ENCODE measurements around the gene SIMC1. TPM values are rescaled to one million over a fixed set of nuclear protein-coding genes. Genes with fewer than 3 reads are reported as not detected.

The SIMC1 gene
- total RNA-seq, 1 experiment from 2014 or later, result 17.7 TPM

DNA sequence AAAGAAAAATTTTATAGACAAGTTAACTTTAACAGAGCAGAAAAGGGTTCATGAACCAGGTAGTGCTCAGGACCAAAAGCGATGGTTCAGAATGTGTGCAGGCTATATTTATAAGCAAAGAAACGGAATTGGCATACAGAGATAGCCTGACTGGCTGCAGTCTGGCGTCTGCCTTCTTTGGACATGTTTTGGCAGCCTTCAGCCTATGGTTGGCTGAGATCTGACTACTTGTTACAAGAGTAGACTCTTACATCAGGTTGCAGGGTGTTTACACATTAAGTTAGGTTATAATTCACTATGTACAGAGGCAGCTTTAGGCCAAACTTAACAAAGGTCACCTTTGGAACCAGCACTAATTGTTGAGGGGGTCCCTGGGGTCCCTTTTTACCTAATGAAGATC lies 143.2 kb downstream of the SIMC1 start:
- Histone ChIP-seq H3K23me2 (ENCODE audit: insufficient read length, low read depth, low read length, poor library complexity, severe bottlenecking) (no peaks in the 10 kb centered on the region), H3K14ac (ENCODE audit: insufficient read depth, low read length) (no peak overlapping the region), H3K4me2 (ENCODE audit: insufficient read depth, insufficient read length, low read length) (no peak overlapping the region), H3K79me2 (ENCODE audit: insufficient read depth, low read length) (no peaks in the 10 kb centered on the region; the same call in 1 of the 2 replicates), H4K8ac (replicated peaks; ENCODE audit: insufficient read length, low read depth, low read length) (no peak overlapping the region), H3K4me1 (ENCODE audit: insufficient read depth, low read length) (no peaks in the 10 kb centered on the region), H2AFZ (ENCODE audit: low read length) (no peak overlapping the region), H2BK12ac (ENCODE audit: insufficient read length, low read depth, low read length) (no peak overlapping the region), H4K91ac (ENCODE audit: insufficient read length, low read depth, low read length) (no peak overlapping the region), H4K5ac (ENCODE audit: insufficient read length, low read depth, low read length) (no peak overlapping the region), H3K23ac (ENCODE audit: insufficient read length, low read depth, low read length) (no peak overlapping the region), H3K27me3 (ENCODE audit: insufficient read depth, low read length) (no peaks in the 10 kb centered on the region), H4K20me1 (ENCODE audit: control insufficient read depth, insufficient read depth, insufficient read length) (no peaks in the 10 kb centered on the region), H3K9ac (ENCODE audit: extremely low read depth, insufficient read length, low read length) (no peak overlapping the region), H3K56ac (ENCODE audit: insufficient read length, low read depth, low read length) (no peak overlapping the region), H2BK5ac (ENCODE audit: insufficient read length, low read length) (no peak overlapping the region), H2BK15ac (ENCODE audit: low read depth, low read length) (no peak overlapping the region), H2BK120ac (ENCODE audit: low read depth, low read length, poor library complexity, severe bottlenecking) (no peak overlapping the region), H3K4ac (ENCODE audit: low read depth, low read length) (no peak overlapping the region), H3K18ac (ENCODE audit: insufficient read length, low read depth, low read length) (no peak overlapping the region), H2AK5ac (ENCODE audit: insufficient read length, low read length) (no peak overlapping the region), H3T11ph (ENCODE audit: low read length) (no peak overlapping the region), H3K27ac (ENCODE audit: insufficient read length, low read depth, low read length) (no peak overlapping the region), H2BK20ac (ENCODE audit: low read depth, low read length, poor library complexity, severe bottlenecking) (no peak overlapping the region), H3K9me3 (ENCODE audit: control insufficient read depth, low read depth, low read length) (no peaks in the 10 kb centered on the region), H3K79me1 (ENCODE audit: insufficient read depth, low read depth, low read length, poor library complexity, severe bottlenecking) (no peaks in the 10 kb centered on the region)
- H3K9me3 Mint-ChIP-seq, result no peaks in the 10 kb centered on the region
- H3K36me3 Mint-ChIP-seq (ENCODE audit: insufficient read depth in 1 of 3, low read depth in 3 of 3), result peaks cover 26 to 68% (median 34%) of the 10 kb centered on the region in 3 experiments
- no peak overlapping the region for H3K27ac Mint-ChIP-seq
- H3K4me3 Mint-ChIP-seq, result no peak overlapping the region; a peak in 1 of 5 replicates
- H3K27me3 Mint-ChIP-seq (ENCODE audit: low read depth), result no peaks in the 10 kb centered on the region
- no peak for DNase-seq
- peaks cover 0 to 2% of the 10 kb centered on the region in 2 experiments; a peak in 2 of 4 replicates for H3K4me1 Mint-ChIP-seq
- TF ChIP-seq, protein P1, sequence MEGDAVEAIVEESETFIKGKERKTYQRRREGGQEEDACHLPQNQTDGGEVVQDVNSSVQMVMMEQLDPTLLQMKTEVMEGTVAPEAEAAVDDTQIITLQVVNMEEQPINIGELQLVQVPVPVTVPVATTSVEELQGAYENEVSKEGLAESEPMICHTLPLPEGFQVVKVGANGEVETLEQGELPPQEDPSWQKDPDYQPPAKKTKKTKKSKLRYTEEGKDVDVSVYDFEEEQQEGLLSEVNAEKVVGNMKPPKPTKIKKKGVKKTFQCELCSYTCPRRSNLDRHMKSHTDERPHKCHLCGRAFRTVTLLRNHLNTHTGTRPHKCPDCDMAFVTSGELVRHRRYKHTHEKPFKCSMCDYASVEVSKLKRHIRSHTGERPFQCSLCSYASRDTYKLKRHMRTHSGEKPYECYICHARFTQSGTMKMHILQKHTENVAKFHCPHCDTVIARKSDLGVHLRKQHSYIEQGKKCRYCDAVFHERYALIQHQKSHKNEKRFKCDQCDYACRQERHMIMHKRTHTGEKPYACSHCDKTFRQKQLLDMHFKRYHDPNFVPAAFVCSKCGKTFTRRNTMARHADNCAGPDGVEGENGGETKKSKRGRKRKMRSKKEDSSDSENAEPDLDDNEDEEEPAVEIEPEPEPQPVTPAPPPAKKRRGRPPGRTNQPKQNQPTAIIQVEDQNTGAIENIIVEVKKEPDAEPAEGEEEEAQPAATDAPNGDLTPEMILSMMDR (conservative IDR thresholded peaks at IDR 0.05), result no peak
- no CpG with 5 or more reads among the region's 3 CpGs for WGBS (ENCODE audit: extremely low coverage, insufficient read length, low lambda C conversion rate)
